DOHH2 (cell line): ENCODE data around the gene KCNAB1.

Experiments used
- H3F3A ChIP-seq: fragments of 200-600 bp; sonication (generic), shearing (Covaris generic); 2 replicates; pipeline ENCODE4 v1.6.0; 2016; ENCODE audit warnings: antibody characterized with exemption, mild to moderate bottlenecking; ENCODE audit not compliant: control insufficient read depth, insufficient read depth
- H3K27ac ChIP-seq: fragments of 200-600 bp; sonication (generic); 2 replicates; pipeline ENCODE4 v1.5.1; 2014; ENCODE audit warnings: low read depth, mild to moderate bottlenecking, low read length, moderate library complexity
- H3K27me3 ChIP-seq: fragments of 200-600 bp; sonication (generic); 2 replicates; pipeline ENCODE4 v1.6.1; 2014; ENCODE audit warnings: mild to moderate bottlenecking, low read length, mixed read lengths; ENCODE audit not compliant: control insufficient read depth
- H3K36me3 ChIP-seq: fragments of 200-600 bp; sonication (generic); 2 replicates; pipeline ENCODE4 v1.6.1; 2014; ENCODE audit warnings: mild to moderate bottlenecking, low read length, moderate library complexity, mixed read lengths; ENCODE audit not compliant: control insufficient read depth
- H3K4me1 ChIP-seq: fragments of 200-600 bp; sonication (generic); 2 replicates; pipeline ENCODE4 v1.6.1; 2014; ENCODE audit warnings: mild to moderate bottlenecking, low read length, mixed read lengths; ENCODE audit not compliant: control insufficient read depth
- H3K4me2 ChIP-seq: fragments of 200-600 bp; sonication (generic); 2 replicates; pipeline ENCODE4 v1.6.0; 2014; ENCODE audit warnings: mild to moderate bottlenecking, low read length, moderate library complexity
- H3K4me3 ChIP-seq: fragments of 200-600 bp; sonication (generic); 2 replicates; pipeline ENCODE4 v1.5.1; 2014; ENCODE audit warnings: mild to moderate bottlenecking, low read length, mixed read lengths
- H3K79me2 ChIP-seq: fragments of 200-600 bp; sonication (generic); 2 replicates; pipeline ENCODE4 v1.6.1; 2014; ENCODE audit warnings: mild to moderate bottlenecking, low read length, mixed read lengths; ENCODE audit not compliant: control insufficient read depth
- H3K9me2 ChIP-seq: fragments of 200-600 bp; sonication (generic); replicated peaks from 2 replicates; pipeline ENCODE4 v1.6.1; 2014; ENCODE audit warnings: mild to moderate bottlenecking, low read length, mixed read lengths; ENCODE audit not compliant: control insufficient read depth
- H3K9me3 ChIP-seq: fragments of 200-600 bp; sonication (generic); 2 replicates; pipeline ENCODE4 v1.6.1; 2014; ENCODE audit warnings: antibody characterized with exemption, low read length, mixed read lengths; ENCODE audit not compliant: control insufficient read depth, insufficient read depth
- H4K20me1 ChIP-seq: fragments of 200-600 bp; sonication (generic); 2 replicates; pipeline ENCODE4 v1.6.0; 2014; ENCODE audit warnings: low read depth, mild to moderate bottlenecking, antibody characterized with exemption, low read length, moderate library complexity; ENCODE audit not compliant: control insufficient read depth, insufficient read depth
- EZH2phosphoT487 ChIP-seq: fragments of 200-600 bp; sonication (generic); IDR thresholded peaks from 2 replicates; pipeline ENCODE4 v1.6.1; 2017; ENCODE audit warnings: borderline replicate concordance, mild to moderate bottlenecking, antibody characterized with exemption, low read length, moderate library complexity, mixed read lengths
- TF ChIP-seq, protein P1 (sequence below): fragments of 200-600 bp; sonication (generic); IDR thresholded peaks from one replicate; pipeline ENCODE4 v1.5.1; 2014; ENCODE audit warnings: antibody characterized with exemption, mild to moderate bottlenecking, low read depth, low read length; ENCODE audit not compliant: poor library complexity, severe bottlenecking

Gene KCNAB1

DNA sequence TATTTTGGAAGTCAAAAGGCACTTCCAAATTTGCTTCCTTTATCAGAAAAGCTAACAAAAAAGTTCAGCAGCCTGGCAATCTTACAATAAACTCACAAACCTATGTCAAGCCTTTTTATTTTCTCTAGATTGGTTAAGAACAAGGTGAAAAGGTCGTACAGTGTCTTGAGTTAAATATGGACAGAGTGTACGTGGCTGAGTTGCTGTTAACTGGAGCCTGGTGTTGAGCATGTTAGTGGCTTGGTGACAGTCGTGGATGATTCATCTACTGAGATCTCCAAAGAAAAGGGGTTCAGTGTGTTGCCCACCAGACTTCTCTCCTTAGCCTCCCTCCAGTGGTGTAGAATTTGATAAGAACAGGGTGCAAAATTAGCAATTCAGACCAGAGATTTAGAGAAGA is 344.8 kb downstream of the KCNAB1 start:
- no peak overlapping the region for H3K4me3 ChIP-seq
- H3K4me2 ChIP-seq, result no peak overlapping the region
- H3K36me3 ChIP-seq, result no peaks in the 10 kb centered on the region
- TF ChIP-seq EZH2phosphoT487, result no peak
- TF ChIP-seq, protein P1, sequence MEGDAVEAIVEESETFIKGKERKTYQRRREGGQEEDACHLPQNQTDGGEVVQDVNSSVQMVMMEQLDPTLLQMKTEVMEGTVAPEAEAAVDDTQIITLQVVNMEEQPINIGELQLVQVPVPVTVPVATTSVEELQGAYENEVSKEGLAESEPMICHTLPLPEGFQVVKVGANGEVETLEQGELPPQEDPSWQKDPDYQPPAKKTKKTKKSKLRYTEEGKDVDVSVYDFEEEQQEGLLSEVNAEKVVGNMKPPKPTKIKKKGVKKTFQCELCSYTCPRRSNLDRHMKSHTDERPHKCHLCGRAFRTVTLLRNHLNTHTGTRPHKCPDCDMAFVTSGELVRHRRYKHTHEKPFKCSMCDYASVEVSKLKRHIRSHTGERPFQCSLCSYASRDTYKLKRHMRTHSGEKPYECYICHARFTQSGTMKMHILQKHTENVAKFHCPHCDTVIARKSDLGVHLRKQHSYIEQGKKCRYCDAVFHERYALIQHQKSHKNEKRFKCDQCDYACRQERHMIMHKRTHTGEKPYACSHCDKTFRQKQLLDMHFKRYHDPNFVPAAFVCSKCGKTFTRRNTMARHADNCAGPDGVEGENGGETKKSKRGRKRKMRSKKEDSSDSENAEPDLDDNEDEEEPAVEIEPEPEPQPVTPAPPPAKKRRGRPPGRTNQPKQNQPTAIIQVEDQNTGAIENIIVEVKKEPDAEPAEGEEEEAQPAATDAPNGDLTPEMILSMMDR, result no peak
- no peaks in the 10 kb centered on the region for H4K20me1 ChIP-seq
- H3K79me2 ChIP-seq, result no peaks in the 10 kb centered on the region
- H3K27ac ChIP-seq, result no peak overlapping the region
- no peaks in the 10 kb centered on the region for H3K9me3 ChIP-seq
- H3K4me1 ChIP-seq, result no peaks in the 10 kb centered on the region
- H3F3A ChIP-seq, result no peaks in the 10 kb centered on the region
- peaks cover 16% of the 10 kb centered on the region for H3K27me3 ChIP-seq
- no peaks in the 10 kb centered on the region for H3K9me2 ChIP-seq

DNA sequence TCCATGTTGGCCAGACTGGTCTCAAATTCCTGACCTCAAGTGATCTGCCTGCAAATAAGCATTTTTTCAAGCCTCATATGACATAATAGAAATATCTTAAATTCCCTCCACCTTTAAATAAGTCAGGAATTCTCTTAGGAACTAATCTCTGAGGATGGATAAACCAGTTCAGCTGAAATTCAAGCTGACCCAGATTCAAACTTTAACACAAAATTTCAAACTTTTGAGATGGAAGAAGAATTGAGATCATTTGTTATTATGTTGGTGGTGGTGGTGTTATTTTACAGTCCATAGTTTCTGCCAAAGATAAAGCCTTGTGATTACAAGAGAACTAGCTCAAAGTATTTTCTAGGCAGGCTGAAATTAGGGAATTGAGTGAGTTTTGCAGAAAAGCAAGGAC is 349.1 kb downstream of the KCNAB1 start:
- Histone ChIP-seq H4K20me1 (no peaks in the 10 kb centered on the region), H3K27ac (no peak overlapping the region), H3K4me1 (no peaks in the 10 kb centered on the region), H3K4me2 (no peak overlapping the region), H3K9me2 (no peaks in the 10 kb centered on the region), H3K36me3 (no peaks in the 10 kb centered on the region), H3K79me2 (no peaks in the 10 kb centered on the region), H3F3A (no peaks in the 10 kb centered on the region), H3K4me3 (no peak overlapping the region), H3K9me3 (no peaks in the 10 kb centered on the region), H3K27me3 (peaks cover 20% of the 10 kb centered on the region)
- TF ChIP-seq, protein P1, result no peak
- no peak for TF ChIP-seq EZH2phosphoT487

DNA sequence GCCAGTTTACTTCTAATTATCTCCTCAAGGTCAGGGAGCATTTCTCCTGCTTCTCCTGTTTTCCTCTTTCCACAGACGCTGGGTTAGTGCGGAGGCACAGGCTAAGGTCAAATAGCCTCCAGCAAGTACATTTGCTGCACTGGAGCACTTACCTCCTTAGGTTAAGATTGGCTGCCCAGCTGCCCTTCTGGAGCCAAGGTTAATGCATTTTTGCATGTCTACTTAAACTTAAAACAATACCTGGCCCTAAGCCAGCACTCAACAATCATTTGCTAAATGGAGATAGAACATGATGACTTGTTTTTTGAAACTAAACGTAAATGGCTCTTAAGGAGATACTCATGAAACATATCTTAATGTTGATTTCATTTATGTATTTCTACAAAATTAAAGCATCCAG is 351.1 kb downstream of the KCNAB1 start:
- H3K4me3 ChIP-seq, result no peak overlapping the region
- TF ChIP-seq, protein P1, result no peak
- TF ChIP-seq EZH2phosphoT487, result no peak
- no peaks in the 10 kb centered on the region for H4K20me1 ChIP-seq
- H3K9me3 ChIP-seq, result no peaks in the 10 kb centered on the region
- H3K4me1 ChIP-seq, result no peaks in the 10 kb centered on the region
- H3K27ac ChIP-seq, result no peak overlapping the region
- H3K4me2 ChIP-seq, result no peak overlapping the region
- H3K9me2 ChIP-seq, result no peaks in the 10 kb centered on the region
- H3K79me2 ChIP-seq, result no peaks in the 10 kb centered on the region
- H3K27me3 ChIP-seq, result peaks cover 9% of the 10 kb centered on the region
- H3K36me3 ChIP-seq, result no peaks in the 10 kb centered on the region
- H3F3A ChIP-seq, result no peaks in the 10 kb centered on the region

DNA sequence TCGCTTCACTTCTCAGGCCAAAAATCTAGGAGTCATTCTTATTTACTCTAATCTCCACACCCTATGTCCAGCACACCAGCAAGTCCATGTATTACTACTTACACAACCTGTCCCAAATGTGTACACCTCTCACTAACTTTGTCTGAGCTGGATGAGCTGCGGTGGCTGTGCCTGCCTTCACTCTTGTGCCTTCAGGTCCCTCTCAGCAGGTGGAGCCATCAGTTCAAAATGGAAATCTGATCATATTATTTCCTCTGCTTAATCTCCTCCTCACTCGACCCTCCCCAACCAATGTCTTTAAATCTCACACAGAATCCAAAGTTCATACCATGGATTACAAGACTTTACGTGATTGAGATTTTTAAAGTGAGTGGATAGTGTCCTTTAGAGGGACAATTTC is 351.8 kb downstream of the KCNAB1 start:
- Histone ChIP-seq H3K36me3 (no peaks in the 10 kb centered on the region), H3K4me1 (no peaks in the 10 kb centered on the region), H3K4me3 (no peak overlapping the region), H3K9me3 (no peaks in the 10 kb centered on the region), H3K4me2 (no peak overlapping the region), H4K20me1 (no peaks in the 10 kb centered on the region), H3F3A (no peaks in the 10 kb centered on the region), H3K9me2 (no peaks in the 10 kb centered on the region), H3K27ac (no peak overlapping the region), H3K79me2 (no peaks in the 10 kb centered on the region), H3K27me3 (peaks cover 9% of the 10 kb centered on the region)
- no peak for TF ChIP-seq EZH2phosphoT487
- TF ChIP-seq, protein P1, result peak; percentile 9
